GM21447 (cell line): ENCODE measurements around the gene ABCC8.

ENCODE experiments used
- ATAC-seq: cut with Tn5 transposase; IDR thresholded peaks from one replicate; pipeline ENCODE4 v1.9.1; 2021; ENCODE audit not compliant: unreplicated experiment

Gene ABCC8

DNA sequence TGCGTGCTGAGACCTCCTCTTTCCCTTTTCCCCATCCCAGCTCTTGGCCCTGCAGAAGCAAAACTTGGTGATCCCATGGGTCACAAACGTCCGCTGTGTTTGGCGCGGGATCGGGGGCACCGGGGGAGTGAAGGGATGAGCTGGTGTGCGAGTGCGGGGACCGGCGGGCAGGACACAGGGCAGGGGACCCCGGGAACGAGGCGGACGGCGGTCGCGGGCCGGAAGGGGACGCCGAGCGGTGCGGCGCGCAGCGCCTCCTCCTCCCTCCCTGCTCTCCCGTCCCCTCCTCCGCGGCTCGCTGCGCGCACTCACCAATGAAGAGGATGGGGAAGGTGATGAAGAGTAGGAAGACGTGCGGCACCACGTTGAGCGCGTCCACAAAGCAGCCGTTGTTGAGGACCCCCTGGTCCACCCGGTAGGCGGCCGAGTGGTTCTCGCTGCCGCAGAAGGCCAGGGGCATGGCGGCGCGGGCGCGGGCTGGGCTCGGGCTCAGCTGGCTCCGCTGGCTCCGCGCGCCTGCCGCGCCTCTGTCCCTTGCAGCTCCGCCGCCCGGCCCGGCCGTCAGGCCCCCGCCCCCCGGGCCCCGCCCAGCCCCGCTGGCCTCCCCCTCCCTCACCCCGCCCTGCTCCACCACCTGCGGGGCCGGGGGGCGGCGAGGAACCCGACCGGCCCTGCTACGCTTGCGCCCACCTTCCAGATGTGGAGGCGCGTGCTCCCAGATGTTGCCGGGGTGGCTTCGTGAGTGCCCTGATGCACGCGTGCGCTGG is at the start of gene ABCC8:
TSS of gene ABCC8 (minus strand) at position 529 of the 767 bp plus-strand sequence. CDS start at position 460, 69 bp downstream.
- ATAC-seq = no peak

GRCh38 chr11:17526326-17526725 is 49.7 kb upstream of the ABCC8 start:
- no peak for ATAC-seq

DNA sequence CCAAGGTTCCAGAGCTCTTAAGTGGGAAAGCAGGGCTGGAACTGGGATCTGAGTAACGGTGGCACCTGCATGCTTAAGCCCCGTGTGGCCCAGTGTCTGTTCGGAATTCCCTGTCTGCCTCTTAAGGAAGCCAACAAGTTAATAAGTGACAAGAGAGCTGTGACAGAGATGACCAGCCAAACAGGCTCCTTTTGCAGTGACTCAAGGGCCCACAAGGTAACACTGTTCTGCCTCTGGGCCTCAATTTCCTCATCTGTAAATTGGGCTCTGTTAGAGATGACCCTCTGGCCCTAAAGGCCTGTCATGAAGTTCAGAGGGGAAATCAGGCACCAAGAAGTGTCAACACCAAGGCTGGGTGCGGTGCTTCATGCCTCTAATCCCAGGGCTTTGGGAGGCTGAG is 48.9 kb upstream of the ABCC8 start:
- ATAC-seq = no peak

DNA sequence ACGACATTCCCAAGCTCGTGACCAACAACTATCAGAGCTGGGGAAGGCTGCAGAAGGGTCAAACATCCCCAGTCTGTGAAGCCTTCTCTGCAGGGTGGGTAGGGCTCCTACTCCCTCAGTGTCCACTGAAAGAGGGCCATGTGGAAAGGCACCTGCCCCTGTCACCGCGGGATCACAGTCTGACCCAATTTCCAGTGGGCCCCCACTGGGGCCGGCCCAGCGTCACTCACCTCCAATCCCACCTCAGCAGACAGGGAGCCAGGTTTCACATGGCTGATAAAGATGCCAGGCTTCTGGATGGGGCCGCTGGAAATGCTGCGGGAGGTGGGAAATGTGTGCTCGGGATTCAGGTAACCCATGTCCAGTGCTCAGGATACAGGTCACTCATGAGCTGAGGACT is 47.6 kb upstream of the ABCC8 start:
- ATAC-seq = no peak

DNA sequence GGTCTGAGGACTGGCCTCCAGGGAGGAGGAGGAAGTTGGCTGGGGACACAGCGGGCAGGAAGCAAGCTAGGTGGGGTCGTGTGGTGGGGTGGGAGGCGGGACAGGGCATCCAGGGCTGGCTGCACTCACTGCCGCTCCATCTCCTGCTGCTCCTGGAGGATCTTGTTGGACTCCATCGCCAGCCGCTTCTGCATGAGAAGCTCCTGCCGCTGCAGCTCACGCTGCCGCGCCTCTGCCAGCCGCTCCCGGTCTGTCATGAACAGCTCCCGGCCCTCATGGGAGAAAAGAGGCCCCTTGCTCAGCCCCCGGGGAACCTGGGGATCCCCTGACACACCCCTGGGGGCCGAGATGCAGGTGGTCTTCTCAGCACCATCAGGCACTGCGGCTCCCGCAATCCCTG is 46.0 kb upstream of the ABCC8 start:
- ATAC-seq = no peak

GRCh38 chr11:17521106-17521900 is 44.7 kb upstream of the ABCC8 start:
- no peak for ATAC-seq

- ATAC-seq = no peak
Observed at GRCh38 chr11:17519061-17519885, 42.6 kb upstream of the ABCC8 start.

- no peak for ATAC-seq
Observed at GRCh38 chr11:17518366-17518765, 41.7 kb upstream of the ABCC8 start.

DNA sequence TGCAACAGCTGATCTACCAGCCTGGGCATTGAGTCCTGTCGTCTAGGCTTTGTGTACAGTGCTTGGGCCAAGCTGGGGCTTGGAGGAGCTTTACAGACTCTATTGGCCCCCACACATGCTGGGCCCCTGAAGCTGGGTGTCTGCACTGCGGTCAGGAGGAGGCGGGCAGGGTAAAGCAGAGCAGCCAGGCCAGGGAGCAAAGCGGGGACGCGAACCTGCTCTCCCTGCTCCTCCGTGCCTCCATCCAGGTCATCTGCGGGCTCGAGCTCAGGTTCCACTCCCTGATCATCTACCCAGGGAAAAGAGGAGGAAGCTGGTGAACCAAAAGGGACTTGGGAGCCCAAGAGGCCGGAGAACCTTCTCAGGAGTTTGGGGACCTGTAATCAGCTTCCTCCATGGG is 40.5 kb upstream of the ABCC8 start:
- ATAC-seq = no peak

- ATAC-seq = no peak
Observed at GRCh38 chr11:17516551-17517150, 40.0 kb upstream of the ABCC8 start.

DNA sequence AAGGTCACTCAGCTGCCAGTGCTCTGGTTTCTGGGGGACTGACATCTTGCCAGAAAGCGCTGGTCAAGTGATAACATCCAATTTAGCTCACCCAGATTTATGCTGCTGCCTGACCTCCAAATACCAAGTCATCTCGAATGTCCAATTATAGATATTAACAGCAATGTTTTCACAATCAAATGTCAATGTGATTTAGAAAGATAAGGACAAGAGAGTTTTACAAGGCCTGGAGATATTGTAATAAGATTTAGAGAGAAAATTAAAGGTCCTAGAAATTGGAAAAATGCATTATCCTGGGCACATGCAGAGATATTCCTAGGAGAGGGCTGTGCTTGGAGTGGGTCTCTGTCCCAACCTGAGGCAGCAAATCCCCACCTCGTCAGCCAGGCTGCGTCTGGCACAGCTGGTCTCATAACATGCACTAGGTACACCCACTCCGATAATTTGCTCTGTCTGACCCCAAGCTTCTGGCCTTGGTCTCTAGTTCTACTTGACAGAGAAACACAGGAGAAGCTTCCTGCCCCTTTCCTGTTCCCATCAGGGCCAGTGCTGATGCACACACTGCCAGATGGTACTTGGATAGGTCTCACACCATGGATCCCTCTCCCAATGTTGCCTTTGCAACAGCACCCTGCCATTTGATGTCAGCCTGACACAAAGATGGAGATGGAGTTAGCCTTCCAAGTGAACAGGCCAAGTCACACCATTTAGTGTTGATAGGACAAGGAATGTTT is 39.0 kb upstream of the ABCC8 start:
- no peak for ATAC-seq

GRCh38 chr11:17514476-17514875 is 37.8 kb upstream of the ABCC8 start:
- ATAC-seq = no peak

GRCh38 chr11:17513853-17514252 is 37.2 kb upstream of the ABCC8 start:
- ATAC-seq = no peak

- ATAC-seq = no peak
Observed at GRCh38 chr11:17512101-17512500, 35.5 kb upstream of the ABCC8 start.

GRCh38 chr11:17511571-17511970 is 34.9 kb upstream of the ABCC8 start:
- ATAC-seq = no peak

DNA sequence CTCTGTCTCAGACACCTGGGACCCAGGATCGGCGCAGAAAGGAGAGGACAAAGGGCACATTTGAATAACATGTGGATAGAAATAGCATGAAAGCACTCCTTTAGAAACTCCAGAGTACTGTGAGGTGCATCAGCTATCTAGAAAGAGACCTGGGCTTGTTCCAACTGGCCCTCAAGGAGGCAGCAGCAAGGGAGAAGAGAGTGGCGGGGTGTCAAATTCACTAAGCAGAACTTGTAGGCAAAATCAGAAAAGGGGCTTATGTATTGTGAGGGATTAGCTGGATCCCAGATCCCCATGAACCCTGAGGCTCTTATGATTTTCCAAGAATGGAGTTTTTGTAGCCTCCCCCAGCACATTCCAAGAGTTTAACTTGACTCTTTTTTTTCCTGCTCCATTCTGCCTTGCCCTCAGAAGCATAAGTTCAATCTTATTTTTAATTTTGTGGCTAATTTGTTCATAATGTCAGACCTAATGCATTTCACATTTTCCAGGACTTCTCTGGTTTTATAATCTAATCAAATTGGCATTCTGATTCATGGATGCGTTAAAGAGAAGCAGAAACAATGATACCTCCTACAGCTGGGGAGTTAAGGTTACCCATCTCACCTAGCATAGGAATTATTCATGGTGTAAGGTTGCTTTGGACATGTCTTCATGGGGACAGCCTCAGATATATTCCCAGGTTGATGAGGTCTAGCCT is 34.0 kb upstream of the ABCC8 start:
- no peak for ATAC-seq

- ATAC-seq = no peak
Observed at GRCh38 chr11:17508791-17509190, 32.1 kb upstream of the ABCC8 start.

DNA sequence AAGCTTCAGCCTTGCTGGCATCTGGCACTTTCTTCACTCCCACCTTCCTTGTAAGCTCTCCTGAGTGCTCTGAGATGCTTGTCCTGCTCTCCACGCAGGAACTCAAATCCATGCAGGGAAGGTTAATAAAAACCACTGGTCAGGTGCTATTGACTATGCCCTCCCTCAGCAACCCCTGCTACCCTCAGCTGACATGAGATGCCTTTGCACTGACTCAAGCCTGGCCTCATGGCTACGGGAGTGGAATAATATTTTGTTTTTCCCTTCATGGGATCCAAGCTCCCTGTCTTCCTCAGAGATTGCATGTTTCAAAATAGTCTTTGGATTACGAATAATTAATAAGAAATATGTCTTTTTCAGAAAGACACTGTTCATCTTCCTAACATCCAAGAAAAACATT is 31.7 kb upstream of the ABCC8 start:
- ATAC-seq = no peak

DNA sequence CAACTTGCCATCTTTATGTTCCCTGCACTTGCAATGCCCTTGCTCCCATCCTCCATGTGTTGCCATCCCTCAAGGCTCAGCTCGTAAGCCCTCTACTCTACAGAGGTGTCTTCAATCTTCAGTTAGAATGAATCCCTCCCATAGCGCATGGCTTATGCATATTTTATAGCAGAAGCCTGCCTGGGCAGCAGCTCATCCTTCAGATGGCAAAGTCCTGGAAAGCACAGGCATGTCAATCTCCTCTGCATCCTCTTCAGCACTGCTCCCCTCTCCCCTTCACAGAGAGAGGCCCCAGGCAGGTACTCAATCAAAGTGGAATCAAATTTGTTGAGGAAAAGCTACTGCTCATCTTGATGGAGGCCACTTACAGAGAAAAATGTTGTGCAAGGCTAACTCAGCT is 31.1 kb upstream of the ABCC8 start:
- ATAC-seq = no peak

DNA sequence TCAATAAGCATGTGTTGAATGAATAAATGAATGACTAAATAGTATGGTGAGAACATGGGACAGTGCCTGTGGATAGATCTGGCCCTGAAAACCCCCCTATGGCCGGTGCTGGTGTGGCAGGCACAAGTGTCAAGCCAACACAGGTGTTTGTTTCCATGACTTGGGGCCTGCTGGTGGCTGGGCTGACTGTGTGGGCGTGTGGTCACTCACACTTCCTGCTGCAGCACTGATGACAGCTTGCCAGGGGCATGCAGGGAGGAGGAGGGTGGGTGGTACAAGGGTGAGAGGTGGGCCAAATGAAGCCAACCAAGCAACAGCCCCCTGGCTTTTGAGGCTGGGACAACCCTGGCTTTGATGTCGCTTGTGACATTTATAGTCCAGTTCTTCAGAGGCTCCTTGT is 30.3 kb upstream of the ABCC8 start:
- no peak for ATAC-seq
